AG09319 (cell line): ENCODE measurements around the gene KLK15.

Experiments
- DNase-seq: peaks from one replicate; pipeline ENCODE4 v3.0.0-alpha.2; 2010; ENCODE audit warnings: low read depth; ENCODE audit errors: extremely low read depth
- CTCF ChIP-seq: IDR thresholded peaks from 2 replicates; pipeline ENCODE4 v1.5.1; 2011; ENCODE audit warnings: low read depth, mild to moderate bottlenecking, inconsistent platforms, low read length, moderate library complexity

KLK15 gene

GRCh38 chr19:50833117-50833801, at the start of gene KLK15:
TSS of gene KLK15 (minus strand) at chr19:50833574. CDS start at chr19:50831492, 2,082 bp downstream.
- no peak for DNase-seq
- TF ChIP-seq CTCF = no peak

GRCh38 chr19:50882188-50882587, 48.8 kb upstream of the KLK15 start:
- no peak for DNase-seq
- TF ChIP-seq CTCF = no peak

GRCh38 chr19:50880241-50880640, 46.9 kb upstream of the KLK15 start:
- DNase-seq = no peak
- no peak for TF ChIP-seq CTCF

- DNase-seq = no peak
- TF ChIP-seq CTCF = no peak
These were observed 45.5 kb upstream of the KLK15 start for GRCh38 chr19:50878851-50879250.

- no peak for TF ChIP-seq CTCF
- DNase-seq = no peak
These were observed 44.0 kb upstream of the KLK15 start for GRCh38 chr19:50877338-50877737.

- DNase-seq = no peak
These were observed 43.1 kb upstream of the KLK15 start for GRCh38 chr19:50876456-50876855.

More at GRCh38 chr19:50876456-50876855, 43.1 kb upstream of the KLK15 start:
- no peak for TF ChIP-seq CTCF
